Left ventricle myocardium superior (tissue), 1 donor: ENCODE measurements around the gene FLACC1. TPM values are rescaled to one million over a fixed set of nuclear protein-coding genes. Genes with fewer than 3 reads are reported as not detected.
A peak's percentile ranks its signal among the peaks of the same experiment; 100 is the strongest.
"Not testable (repeated sequence)": the region's sequence is repeated elsewhere in the genome, so short reads cannot be mapped to it uniquely, and the experiment has no call there.

ENCODE experiments used
- ATAC-seq: fragments of 200-7000 bp; cut with Tn5 transposase; one replicate; pipeline ENCODE4 v1.9.1; 2020; ENCODE audit warnings: mild to moderate bottlenecking, moderate library complexity
- DNase-seq: peaks from one replicate; pipeline ENCODE4 v3.0.0-alpha.2; 2020
- intact Hi-C: fragments of 100-400 bp; cut with micrococcal nuclease; formaldehyde crosslinking; loops from one replicate; pipeline ENCODE4 v1.11.0; 2022
- total RNA-seq: library from RNA; stranded (reverse); fragmentation: NEBNext Ultra II Directional; extraction: Animal tissue kit (Norgen Biotek cat#: 25700); gene quantifications from one replicate; pipeline ENCODE4 v1.2.1, GENCODE V29; 2021
- donor health status: DM: no; HTN: yes; CAD: no; lungs with severe emphysema.

Gene FLACC1
- total RNA-seq, 1 donor from 2014 or later = 5.0 TPM

DNA sequence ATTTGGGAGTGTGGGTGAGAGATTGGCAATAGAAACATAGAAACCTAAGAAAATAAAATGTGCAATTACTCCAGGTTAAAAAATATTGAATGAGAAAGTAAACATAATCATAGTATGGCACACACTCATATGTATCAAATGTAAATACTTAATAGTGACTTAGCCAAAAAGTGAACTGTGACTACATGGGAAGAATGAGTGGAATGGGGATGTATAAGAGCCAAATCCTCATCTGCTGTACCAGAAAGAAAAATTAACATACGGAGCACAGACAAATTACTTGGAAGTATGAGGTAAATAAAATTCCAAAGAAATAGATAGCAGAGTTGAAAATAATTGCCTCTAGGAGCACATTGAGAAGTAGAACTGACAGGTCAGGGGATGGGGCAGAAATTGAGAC, 4.0 kb downstream of the FLACC1 start:
- ATAC-seq (no peak), DNase-seq (no peak)
- intact Hi-C loops = no loop called here

DNA sequence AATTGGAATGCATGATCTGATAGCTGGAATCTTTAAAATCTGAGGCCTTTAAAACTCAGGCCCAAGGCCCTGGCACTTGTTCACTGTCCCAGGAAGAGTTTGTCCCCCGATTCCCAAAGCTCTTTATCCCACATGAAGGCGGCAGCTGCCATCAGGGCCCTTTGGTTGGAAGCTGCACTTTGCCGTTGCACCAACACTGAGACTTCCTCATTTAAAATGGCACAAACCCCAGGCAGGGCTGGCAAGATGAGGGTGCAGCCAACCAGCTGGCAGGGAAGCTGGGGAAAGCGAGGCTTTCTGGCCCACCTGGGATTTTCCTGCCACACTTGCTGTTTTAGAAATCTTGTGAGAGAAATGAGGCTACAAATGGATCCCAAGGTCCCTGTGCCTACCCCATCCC, 6.3 kb downstream of the FLACC1 start:
- intact Hi-C loops = no loop called here
- no peak for DNase-seq
- ATAC-seq = no peak

GRCh38 chr2:201349601-201350000, 7.5 kb downstream of the FLACC1 start:
- intact Hi-C loops = no loop called here
- DNase-seq (no peak), ATAC-seq (no peak)

GRCh38 chr2:201348758-201349157, 8.4 kb downstream of the FLACC1 start:
- intact Hi-C loops = no loop called here
- DNase-seq (no peak), ATAC-seq (no peak)

GRCh38 chr2:201347138-201347537, 10.0 kb downstream of the FLACC1 start:
- DNase-seq (no peak), ATAC-seq (no peak)
- intact Hi-C loops = no loop called here

DNA sequence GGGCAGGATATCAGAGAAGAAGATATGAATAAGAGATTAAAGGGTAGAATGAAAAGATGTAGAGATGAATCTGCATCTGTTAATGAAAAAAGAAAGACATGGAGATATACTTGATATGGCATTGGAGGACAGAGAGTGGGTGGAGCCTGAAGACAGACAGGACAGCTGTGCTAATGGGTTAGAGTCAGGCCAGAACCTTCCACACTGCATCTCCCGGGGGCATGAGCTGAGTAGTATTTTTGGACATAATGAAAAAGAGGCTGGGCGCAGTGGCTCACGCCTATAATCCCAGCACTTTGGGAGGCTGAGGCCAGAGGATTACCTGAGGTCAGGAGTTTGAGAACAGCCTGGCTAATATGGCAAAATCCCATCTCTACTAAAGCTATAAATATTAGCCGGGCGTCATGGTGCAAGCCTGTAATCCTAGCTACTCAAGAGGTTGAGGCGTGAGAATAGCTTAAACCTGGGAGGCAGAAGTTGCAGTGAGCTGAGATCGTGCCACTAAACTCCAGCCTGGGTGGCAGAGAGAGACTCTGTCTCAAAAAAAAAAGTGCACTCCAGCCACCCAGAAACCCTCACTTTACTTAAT, 11.4 kb downstream of the FLACC1 start:
- intact Hi-C loops = no loop called here
- ATAC-seq (peak; percentile 57), DNase-seq (no peak)

DNA sequence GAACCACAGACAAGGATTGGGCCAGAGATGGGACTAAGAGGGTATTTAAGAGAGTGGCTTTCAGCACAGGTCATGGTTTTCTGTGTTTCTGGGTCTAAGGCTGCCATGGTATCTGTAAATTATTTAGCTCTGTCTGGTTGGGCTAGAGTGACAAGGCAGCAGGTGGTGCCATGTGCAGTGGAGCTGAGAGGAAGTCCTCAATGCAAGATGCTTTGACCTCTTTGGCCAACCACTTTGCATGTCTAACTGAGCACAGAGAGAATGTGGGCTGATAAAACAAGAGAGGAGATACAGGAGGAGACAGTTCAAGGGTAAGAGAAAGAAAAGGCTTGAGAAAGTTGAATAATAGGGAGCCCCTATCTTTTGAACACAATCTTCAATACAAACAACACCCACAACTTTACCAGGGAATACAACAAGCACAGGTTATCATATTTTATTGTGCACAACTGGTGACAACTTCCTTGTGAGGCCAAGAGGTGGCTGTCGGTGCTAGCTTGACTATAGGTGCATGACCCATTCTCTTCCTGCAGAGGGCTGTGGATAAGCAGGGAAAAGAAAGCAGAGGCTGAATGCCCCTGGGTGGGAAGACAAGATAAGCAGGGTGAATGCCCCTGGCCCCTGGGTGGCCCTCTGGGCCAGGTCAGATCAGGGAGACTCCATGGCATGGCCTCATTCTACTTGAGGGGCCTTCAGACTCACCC, 12.3 kb downstream of the FLACC1 start:
- ATAC-seq (no peak), DNase-seq (no peak)
- intact Hi-C loops = no loop called here

- ATAC-seq = no peak
- intact Hi-C loops = no loop called here
- DNase-seq = no peak
These were observed 13.6 kb downstream of the FLACC1 start for GRCh38 chr2:201343559-201343958.

DNA sequence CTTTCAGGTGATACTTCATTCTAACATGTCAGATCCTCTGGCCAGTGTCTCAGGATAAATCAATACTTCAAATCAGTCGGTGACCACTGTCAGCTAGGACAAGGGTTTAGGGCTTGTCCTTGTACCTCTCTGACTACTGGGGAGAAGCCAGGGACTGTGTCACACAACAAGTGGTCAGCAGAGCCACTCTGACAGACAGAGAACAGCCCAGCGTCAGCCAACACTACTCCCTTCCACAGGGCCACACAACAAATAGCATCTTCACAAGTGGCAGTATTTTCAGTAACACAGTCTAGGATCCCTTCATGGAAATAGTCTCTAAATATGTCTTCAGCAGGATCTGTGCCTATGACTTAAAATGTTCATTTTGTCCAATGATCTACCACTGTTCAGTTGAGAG, 14.2 kb downstream of the FLACC1 start:
- ATAC-seq = peak; percentile 73
- DNase-seq = no peak
- intact Hi-C loops = no loop called here

DNA sequence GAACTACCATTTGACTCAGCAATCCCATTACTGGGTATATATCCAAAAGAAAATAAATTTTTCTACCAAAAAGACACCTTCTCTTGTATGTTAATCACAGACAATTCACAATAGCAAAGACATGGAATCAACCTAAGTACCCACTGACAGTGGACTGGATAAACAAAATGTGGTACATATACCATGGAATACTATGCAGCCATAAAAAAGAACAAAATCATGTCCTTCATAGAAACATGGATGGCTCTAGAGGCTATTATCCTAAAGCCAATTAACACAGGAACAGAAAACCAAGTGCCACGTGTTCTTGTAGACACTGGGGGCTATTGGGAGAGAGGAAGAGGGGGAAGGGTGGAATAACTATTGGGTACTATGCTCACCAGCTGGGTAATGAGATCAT, 27.7 kb downstream of the FLACC1 start:
- intact Hi-C loops = no loop called here
- ATAC-seq (no peak), DNase-seq (no peak)

DNA sequence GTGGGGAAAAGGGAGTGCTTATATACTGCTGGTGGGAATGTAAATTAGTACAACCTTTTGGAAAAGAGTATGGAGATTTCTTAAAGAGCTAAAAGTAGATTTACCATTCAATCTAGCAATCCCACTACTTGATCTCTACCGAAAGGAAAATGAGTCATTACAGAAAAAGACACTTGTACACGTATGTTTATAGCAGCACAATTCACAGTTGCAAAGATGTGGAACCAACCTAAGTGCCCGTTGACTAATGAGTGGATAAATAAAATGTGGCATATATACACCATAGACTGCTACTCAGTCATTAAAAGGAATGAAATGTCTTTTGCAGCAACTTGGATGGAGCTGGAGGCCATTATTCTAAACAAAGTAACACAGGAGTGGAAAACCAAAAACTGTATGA, 29.5 kb downstream of the FLACC1 start:
- ATAC-seq (no peak), DNase-seq (no peak)
- intact Hi-C loops = no loop called here

DNA sequence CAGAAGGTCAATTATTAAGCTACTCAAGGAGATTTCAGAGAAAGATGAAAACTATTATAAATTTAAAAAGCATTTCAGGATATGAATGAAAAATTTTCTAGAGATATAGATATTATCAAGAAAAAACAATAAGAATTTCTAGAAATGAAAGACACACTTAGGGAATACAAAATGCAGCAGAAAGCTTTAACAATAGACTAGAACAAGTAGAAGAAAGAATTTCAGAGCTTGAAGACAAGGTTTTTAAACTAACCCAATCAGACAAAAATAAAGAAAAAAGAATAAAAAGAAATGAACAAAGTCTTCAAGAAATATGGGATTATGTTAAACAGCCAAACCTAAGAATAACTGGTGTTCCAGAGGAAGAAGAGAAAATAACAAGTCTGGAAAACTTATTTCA, 34.4 kb downstream of the FLACC1 start:
- DNase-seq = no peak
- intact Hi-C loops = no loop called here
- no peak for ATAC-seq

DNA sequence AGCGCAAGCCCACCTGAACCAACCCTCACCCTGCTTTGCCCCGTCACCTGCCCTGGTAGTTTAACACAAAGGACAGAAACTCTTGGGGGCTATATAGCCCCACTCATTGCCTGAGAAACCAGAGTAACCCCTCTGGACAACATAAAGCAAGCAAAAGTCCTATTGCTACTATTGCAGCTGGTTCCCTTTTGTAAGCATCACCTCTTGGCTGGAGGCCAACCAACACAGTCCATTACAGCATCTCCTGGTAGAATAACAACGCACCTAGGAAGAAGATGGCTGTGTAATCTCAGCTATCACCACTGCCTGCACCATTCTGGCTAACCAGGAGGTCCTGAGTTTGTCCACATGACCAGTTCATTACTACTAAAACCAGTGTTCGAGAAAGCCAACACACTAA, 36.4 kb downstream of the FLACC1 start:
- ATAC-seq (no peak), DNase-seq (no peak)
- intact Hi-C loops = no loop called here

GRCh38 chr2:201320257-201320656, 36.9 kb downstream of the FLACC1 start:
- DNase-seq (no peak), ATAC-seq (no peak)
- intact Hi-C loops = no loop called here

- intact Hi-C loops = no loop called here
- DNase-seq (no peak), ATAC-seq (no peak)
These were observed 37.6 kb downstream of the FLACC1 start for GRCh38 chr2:201319511-201319910.

GRCh38 chr2:201313362-201313761, 43.8 kb downstream of the FLACC1 start:
- DNase-seq = no peak
- no peak for ATAC-seq
- intact Hi-C loops = no loop called here

DNA sequence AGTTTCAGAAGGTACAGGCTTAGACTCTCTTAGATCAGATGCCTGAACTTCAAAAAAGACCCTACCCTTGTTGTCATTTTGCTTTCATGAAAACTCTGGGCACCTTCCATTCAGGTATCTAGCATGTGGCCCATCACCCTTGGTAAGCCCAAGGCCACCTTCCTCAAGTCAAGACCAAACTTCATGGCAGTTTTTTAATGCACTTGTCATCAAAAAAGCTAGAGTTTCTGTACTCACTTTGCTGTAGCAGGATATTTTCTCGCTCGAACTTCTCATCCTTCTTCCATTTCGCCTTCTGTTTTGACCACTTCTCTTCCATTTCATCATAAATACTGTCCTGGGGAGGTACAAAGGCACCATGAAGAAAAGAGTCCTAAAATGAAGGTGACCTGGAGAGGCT, 48.2 kb downstream of the FLACC1 start:
- DNase-seq (no peak), ATAC-seq (no peak)
- intact Hi-C loops = no loop called here

GRCh38 chr2:201307876-201308275, 49.3 kb downstream of the FLACC1 start:
- no peak for ATAC-seq
- intact Hi-C loops = no loop called here
- DNase-seq = no peak

DNA sequence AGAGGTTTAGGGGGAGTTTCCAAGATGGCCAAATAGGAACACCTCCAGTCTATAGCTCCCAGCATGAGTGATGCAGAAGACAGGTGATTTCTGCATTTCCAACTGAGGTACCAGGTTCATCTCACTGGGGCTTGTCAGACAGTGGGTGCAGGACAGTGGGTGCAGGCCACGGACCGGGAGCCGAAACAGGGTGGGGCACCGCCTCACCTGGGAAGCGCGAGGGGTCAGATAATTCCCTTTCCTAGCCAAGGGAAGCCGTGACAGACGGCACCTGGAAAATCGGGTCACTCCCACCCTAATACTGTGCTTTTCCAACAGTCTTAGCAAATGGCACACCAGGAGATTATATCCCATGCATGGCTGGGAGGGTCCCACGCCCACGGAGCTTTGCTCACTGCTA, 57.2 kb downstream of the FLACC1 start:
- not testable (repeated sequence) for DNase-seq

DNA sequence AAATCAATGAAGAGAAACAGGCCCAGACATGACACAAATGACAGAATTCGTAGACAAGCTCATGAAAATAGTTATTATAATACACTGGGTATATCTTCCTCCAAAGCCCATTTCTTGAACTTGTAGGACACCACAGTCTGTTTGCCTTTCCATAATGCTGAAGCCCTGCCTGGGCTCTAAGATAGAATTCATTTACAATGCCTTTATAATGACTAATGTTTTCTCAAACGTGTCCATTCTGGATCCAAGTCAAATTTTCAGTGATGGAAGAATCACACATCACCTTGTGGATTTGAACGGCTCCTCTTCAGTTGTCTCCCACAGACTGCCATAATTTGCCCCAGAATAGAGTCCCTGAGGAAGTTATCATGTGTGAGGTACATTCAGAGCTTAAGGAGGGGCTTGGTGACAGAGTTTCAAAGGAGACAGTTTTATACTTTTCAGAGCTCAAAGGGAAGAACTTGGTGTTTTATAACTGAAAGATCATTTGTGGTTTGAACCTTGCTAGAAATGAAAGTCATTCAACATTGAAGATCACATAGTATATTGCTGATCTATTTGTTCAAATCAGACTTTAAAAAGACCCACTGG, 58.6 kb downstream of the FLACC1 start:
- DNase-seq = no peak
- intact Hi-C loops = no loop called here
- no peak for ATAC-seq

More for the DNA sequence above, 57.2 kb downstream of the FLACC1 start:
- ATAC-seq, intact Hi-C loops: not testable (repeated sequence)
